H1 (cell line): ENCODE data around the gene RBMS1. TPM values are rescaled to one million over a fixed set of nuclear protein-coding genes. Genes with fewer than 3 reads are reported as not detected.

Experiments used
- CHD2 ChIP-seq: IDR thresholded peaks from 2 replicates; pipeline ENCODE4 v1.6.1; 2012; ENCODE audit warnings: low read length, improper control_type of control experiment
- CTCF ChIP-seq, 3 experiments: IDR thresholded peaks; 1 replicate in 2 of 3; 2 replicates in 1 of 3; pipeline versions ENCODE4 v1.5.1 to v1.6.1; 2011; ENCODE audit warnings: low read length in 3 of 3, mild to moderate bottlenecking in 3 of 3, inconsistent platforms in 2 of 3, low read depth in 1 of 3, moderate library complexity in 1 of 3; ENCODE audit not compliant: insufficient read depth in 1 of 3; ENCODE audit errors: control extremely low read depth in 1 of 3
- KDM5A ChIP-seq: fragments of 200-600 bp; IDR thresholded peaks from 2 replicates; pipeline ENCODE4 v1.7.1; 2012; ENCODE audit warnings: mild to moderate bottlenecking, low read length, inconsistent platforms, mixed read lengths
- POU5F1 ChIP-seq: IDR thresholded peaks from 2 replicates; pipeline ENCODE4 v1.6.1; 2011; ENCODE audit warnings: low read depth, mild to moderate bottlenecking, low read length, moderate library complexity
- RXRA ChIP-seq: IDR thresholded peaks from 2 replicates; pipeline ENCODE4 v1.6.1; 2011; ENCODE audit warnings: low read depth, mild to moderate bottlenecking, low read length, moderate library complexity; ENCODE audit not compliant: insufficient read depth
- SP1 ChIP-seq: IDR thresholded peaks from 2 replicates; pipeline ENCODE4 v1.6.1; 2011; ENCODE audit warnings: low read depth, low read length
- SP4 ChIP-seq: IDR thresholded peaks from 2 replicates; pipeline ENCODE4 v1.6.1; 2012; ENCODE audit warnings: low read length, inconsistent platforms
- polyA plus RNA-seq, 7 experiments: library from polyadenylated mRNA; depleted of rRNA in 3 of 7; stranded (reverse) in 5 of 7; unstranded in 2 of 7; fragments of >200 nt in 5 of 7; fragments of 200-250 nt in 2 of 7; gene quantifications; 1 replicate in 5 of 7; 2 replicates in 1 of 7; 4 replicates in 1 of 7; pipeline versions ENCODE4 v1.2.1 to v1.2.3, GENCODE V29; 2011 to 2013; ENCODE audit warnings: missing spikeins in 2 of 7, mixed read lengths in 2 of 7
- total RNA-seq: library from RNA; stranded (reverse); fragmentation: NEBNext Ultra II Directional; extraction: Animal tissue kit (Norgen Biotek cat#: 25700); gene quantifications from 2 replicates; pipeline ENCODE4 v1.2.1, GENCODE V29; 2021

RBMS1 gene
- total and polyA plus RNA-seq, 2 of the 8 experiments (the other 6 are each of a cell fraction or from before 2014, with no cell fraction given): 53.7 to 60.0 TPM

GRCh38 chr2:160371251-160372009, 122.2 kb downstream of the RBMS1 start (continued):
- TF ChIP-seq RXRA: no peak
- TF ChIP-seq SP1: no peak
- TF ChIP-seq SP4: no peak
- TF ChIP-seq CHD2: no peak
- no peak for TF ChIP-seq KDM5A
- TF ChIP-seq CTCF (IDR thresholded peaks at IDR 0.05; ENCODE audit: control extremely low read depth in 1 of 3, insufficient read depth in 1 of 3, low read depth in 1 of 3, low read length in 3 of 3): no peak
- TF ChIP-seq POU5F1: no peak
